Right hindlimb (tissue), 1 donor: Measurements from ENCODE around the gene TGM1.

Experiments
- DNase-seq: peaks from one replicate; pipeline ENCODE4 v3.0.0-alpha.2; 2018

The TGM1 gene

DNA sequence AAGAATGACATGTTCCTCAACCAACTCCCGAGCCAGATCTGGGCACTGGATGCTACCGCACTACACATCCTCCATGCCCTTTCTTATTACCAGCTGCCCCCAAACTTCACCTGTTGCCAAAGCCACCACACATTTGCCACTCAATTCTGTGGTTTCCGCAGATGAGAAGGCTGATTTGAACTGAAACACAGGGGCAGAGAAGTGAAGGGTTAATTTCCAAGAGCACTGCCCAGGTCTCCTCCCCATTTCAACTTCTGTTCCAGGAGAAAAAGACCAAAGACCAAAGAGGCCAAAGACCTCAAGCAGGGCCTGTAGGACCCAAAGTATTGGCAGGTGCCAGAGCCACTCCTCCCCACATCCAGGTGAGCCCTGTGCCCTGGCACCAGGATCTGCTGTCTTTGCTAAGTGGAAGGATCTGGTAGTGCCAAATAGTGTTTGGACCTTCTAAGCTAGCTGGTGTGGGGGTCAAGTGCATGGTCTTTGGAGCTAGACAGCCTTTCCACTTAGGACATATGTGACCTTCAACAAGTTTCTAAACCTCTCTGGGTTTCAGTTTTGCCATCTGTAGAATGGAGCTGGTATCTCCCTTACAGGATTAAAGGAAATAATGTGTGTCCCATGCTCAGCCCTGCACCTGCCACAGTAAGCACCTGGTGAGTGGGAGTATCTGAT, 28.6 kb upstream of the TGM1 start:
- DNase-seq: no peak

DNA sequence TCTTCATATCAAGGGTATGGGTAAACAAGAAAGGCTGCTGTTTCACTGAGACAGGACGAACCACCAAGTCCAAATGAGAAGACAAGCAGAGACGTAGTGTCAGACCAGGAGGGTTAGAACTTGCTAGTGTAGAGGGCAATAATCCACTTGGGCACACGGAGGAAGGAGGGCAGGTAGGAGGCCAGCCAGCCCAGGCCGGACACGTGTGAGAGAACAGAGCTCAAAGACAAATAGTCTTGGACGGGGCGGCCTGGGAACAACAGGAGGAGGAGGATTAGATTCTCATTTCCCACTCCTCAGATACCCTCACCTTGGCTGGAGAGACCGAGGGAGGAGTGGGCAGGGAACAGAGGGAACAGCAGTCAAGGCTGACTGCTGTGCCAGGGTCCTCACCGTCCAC, 27.8 kb upstream of the TGM1 start:
- no peak for DNase-seq

DNA sequence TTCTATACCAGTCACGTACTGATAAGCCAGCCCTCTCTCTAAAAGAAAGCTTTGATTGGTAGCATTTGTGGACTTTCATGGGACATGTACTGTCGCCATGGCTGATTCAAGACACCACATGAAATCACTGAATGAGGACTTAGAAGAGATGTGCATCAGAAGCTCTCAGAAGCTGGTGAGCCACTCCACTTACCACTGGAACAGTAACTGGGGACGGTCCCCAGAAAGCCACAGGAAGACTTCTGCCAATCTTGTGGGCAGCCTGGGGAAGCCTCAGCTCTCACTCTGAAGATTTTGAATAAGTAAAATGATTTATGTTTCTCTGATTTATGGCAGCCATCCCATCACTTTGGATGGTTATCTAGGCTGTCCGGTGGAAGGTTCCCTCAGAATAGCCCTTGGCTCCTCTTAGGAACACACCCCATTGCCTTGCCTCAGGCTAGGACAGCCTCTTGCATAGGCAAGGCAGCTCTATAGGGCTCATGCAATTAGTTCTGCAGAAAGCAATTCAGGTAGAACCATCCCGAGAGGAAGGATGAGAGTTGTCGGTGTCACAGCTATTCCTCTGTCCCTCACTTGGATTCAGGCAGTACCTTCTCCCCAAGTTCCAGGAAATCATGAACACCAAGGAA, 26.8 kb upstream of the TGM1 start:
- no peak for DNase-seq

DNA sequence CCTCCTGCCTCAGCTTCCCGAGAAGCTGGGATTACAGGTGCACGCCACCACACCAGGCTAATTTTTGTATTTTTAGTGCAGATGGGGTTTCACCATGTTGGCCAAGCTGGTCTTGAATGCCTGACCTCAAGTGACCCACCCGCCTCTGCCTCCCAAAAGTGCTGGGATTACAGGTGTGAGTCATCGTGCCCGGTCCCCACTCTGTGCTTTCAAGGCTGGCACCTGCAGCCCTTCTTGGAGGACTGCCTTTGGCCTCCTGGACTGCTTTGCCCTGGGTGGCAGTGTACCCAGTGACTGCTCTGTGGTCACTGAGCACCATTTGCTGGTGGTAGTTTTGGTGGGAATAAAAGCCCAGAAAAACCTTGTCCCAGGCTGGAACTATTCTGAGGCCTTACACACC, 24.0 kb upstream of the TGM1 start:
- DNase-seq: no peak

DNA sequence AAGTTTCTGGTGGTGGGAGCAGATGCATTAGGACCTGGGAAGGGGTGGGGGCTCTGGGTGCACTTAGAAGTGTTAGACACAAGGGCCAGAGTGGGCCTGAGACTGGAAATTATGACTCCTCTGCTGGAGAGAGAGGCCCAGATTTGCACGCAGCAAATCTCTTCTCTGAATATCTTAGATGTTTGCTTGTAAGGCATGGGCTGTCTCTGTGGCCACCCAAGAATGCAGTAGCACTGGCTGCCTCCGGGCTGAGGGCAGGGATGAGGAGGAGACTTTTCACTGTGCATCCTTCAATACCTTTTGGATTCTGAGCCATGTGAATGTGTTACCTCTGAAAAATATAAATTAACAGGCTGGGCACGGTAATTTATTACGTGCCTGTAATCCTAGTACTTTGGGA, 22.4 kb upstream of the TGM1 start:
- no peak for DNase-seq

DNA sequence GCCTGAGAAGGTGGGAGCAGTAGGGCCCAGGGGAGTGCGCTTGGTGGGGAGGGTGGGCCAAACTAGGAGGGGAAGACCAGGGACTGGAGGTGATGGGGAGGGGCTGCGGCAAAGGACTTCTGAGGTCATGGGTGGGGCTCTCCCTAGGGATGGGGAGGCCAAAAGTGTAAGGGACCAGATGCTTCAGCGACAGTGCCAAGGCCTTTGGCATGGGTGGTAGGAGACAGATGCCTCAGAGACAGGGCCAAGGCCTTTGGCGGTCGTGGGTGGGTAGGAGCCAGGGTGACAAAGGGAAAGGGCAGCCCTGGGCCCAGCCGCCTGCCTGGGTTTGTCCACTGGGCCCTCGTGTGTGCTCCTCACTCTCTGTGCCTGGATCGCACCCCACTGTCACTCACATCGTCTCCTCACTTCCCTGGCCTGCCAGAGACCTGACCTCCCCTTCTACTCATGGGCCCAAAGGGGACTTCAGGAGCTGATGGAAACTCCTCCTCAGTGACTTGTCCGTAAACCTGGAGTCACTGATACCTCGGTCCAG, 21.6 kb upstream of the TGM1 start:
- DNase-seq: no peak

DNA sequence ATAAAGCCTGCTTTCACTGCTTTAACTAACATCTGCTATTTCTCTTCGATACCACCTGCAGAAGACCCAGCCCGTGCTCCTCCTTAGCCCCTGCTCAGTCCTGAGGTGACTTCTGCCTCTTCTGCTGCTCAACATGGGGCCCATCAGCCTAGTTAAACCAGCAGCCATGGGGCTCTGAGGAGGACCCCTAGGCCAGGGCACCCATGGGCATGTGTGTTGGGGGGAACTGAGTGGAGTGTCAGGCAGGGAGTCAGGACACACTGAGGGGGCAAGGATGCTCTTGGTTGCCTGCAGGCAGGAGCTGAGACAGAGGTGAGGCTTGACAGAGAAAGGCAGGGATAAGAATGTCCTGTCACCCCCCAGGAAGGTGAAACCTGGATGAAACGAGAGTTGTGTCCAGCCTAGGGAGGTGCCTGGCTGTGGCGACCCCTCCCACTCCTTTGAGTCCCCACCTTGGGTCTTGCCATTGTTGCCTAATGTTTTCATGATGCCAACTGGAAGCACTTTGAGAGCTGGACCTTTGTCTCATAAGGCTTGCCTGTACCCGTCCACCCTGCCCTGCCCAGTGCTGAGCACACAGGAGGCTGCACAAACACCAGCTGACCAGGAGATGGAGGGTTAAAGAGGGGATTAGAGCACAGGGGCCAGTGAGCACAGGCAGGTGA, 21.0 kb upstream of the TGM1 start:
- DNase-seq: no peak

DNA sequence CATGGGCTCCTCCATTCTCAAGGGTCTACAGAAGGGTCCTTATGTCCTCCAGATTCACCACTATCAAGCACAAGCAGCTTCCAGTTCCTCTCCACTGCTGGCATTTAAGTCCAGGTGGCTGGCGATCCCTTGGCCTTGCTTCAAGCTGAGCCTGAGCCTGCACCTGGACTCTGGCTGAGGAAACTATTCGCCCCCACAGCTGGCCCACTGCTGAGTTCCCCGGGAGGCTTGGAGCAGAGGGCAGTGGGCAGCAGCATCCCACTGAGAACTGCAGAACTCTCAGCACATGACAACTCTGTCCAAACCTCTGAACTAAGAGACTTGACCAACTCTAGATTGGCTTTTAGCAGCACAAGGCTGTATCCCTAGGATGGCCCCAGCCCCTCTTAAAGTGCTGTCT, 19.8 kb upstream of the TGM1 start:
- no peak for DNase-seq

DNA sequence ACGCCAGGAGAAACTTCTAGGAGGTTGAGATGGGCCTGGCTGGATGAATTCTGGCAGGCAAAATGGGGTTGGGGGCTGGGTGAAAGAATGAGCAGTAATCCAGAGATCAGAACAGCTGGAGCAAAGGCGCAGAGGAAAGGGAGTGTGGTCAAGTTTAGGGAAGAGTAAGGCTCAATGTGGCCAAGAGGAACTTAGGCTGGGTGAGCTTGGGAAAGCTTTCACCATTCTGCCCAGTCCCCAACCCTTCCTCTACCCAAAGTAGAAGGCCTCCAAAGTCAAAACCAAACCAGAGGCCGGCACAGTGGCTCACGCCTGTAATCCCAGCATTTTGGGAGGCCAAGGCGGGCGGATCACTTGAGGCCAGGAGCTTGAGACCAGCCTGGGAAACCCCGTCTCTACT, 18.7 kb upstream of the TGM1 start:
- DNase-seq: no peak

DNA sequence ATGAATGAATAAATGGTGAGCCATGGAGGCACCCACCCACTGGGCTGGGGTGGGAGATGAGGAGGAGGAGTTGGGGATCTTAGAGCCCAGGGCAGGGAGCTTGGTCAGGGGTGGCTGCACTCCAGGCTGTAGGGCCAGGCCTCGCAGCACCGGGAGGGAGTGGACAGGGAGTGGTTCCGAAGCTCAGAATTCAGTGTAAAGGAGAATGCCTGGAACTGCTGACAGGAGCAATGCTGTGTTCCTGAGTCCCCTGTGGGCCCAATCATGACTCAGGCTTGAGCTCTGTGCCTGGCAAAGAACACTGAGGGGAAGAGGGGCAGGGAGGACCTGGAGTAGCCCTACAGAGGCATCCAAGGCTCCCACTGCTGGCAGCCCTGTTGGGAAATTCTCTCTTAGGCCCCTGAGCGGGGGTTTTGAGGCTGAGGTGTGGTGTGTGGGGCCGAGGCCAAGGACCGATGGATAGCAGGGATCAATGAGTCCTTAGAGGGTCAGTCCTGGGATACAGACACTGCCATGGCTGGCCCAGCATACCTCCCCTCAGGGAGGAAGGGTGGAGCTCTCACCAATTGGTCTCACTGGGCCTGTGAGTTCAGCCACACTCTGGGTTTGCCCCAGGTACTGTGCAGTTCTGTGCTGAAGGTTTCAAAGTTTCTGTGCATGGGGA, 18.0 kb upstream of the TGM1 start:
- DNase-seq: no peak

DNA sequence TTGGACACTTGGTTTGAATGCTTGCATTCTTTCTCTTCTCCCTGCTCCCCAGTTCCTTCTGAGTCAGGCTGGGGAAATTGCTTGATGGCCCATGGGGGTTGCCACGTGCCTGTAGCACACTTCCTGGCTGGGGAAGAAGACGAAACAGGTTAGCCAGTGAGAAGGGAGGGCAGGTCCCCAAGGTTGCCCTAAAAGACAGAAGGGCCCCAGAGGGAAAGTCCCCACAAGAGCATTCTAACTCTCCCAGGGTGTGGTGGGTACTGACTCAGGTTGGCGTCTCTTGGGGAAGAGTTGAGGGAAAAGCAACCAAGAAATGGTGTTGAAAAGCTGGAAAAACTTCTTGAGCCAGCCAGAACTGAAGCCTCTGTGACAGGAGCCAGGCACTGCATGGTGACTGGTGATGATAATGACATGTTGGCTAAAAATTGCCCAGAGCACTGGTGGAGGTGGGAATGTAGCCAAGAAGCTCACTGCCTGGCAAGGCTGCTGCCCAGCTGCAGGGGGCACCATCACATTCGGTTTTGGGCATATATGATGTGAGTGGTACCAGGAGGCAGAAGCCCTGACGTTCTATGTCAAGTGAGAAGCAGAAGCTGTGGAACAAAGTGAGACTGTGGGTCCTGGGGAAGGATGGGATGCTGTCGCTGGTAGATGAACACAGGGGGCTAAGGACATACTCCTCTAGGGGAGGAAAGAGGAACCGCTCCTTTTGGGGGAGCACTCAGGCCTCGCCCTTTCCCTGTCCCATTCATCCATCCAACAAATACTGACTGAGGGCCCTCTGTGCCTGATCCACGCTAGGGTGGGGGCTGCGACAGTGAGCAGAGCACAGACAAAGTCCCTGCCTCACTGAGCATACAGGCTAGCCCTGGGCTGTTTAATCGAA, 16.6 kb upstream of the TGM1 start:
- DNase-seq: no peak

DNA sequence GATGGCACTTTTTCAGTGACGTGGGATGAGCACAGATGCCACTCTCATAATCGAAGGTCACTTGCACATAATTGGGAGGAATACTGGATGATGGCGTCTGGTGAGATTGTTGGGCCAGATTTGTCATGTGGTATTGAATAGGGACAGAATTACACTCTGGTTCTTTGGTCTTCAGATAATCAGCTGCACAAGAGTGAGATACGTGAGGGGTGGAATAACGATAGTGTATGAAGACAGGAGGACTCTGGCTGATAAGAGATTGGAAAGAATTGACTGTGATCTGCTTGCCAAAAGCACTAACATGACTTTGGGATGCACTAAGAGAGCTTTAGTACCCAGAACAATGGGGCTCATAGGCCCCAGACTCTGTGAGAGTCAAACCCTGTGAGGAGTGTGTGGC, 15.4 kb upstream of the TGM1 start:
- DNase-seq: no peak

DNA sequence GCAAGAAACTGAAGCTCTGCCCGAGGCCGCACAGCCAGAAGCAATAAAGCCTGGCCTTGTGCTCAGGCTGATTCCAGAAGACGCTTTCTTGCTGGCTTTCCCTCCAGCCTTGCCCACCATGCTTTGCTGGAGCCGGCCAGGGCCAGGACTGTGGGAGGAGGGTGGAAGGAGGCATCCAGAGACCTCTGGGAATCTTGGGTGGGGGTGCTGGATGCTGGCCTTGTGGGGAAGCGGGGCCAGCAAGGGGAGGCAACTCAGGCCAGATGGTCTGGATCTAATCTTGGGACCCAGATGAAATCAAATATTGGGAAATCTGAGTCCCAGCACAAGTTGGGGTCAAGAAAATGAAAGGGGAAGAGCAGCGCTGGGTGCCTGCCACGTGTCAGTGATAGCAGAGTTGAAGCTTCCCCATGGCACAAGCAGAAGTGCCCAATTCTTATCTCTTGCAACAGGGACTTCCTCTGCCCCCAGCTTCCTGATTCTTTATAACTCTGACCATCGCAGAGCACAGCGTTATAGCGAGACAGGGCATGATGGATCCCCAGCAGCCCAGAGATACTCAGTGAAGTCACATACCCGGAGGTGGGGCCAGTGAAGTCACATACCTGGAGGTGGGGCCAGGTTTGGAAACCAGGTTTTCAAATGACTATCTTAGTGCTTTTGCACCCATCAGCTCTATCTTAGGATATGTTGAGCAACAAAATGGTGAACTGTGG, 14.8 kb upstream of the TGM1 start:
- DNase-seq: no peak

DNA sequence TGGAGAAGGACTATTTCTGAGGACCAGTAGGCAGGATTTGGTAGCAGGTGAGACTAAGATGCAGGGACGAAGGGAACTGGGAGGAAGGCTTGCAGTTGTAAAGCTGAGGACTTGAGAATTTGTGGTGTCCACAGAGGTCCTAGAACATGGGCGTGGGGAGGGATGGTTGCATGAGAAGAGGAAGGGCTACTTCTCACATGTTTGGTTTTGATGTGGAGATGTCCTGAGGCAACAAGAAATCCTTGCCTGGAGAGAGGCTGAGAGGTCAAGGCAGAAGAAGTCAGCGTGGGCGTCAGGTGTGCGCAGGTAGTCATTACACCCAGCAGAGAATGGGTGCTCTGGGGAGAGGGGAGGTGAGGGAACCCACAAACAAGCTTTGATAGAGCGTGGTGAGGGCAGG, 14.1 kb upstream of the TGM1 start:
- no peak for DNase-seq

DNA sequence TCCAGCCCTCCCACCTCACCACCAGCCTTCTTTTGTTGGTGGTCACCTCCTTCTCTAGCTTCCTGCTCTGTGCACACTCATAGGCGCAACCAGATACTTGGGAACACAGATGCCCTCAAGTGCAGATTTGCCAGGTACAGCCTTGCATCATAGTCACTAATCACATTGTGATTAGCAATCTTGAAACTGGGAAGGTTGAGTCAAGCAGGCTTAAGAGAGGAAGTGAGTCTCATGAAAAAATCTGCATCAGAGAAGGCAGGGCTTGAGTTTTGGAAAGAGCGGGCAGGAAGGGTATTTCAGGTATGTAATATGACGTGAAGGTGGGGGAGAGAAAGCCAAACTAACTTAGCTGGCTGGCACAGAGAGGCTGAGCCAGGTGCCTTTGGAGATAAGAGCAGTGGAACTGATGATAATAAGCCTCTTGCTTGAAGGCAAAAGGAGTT, 11.1 kb upstream of the TGM1 start:
- no peak for DNase-seq

DNA sequence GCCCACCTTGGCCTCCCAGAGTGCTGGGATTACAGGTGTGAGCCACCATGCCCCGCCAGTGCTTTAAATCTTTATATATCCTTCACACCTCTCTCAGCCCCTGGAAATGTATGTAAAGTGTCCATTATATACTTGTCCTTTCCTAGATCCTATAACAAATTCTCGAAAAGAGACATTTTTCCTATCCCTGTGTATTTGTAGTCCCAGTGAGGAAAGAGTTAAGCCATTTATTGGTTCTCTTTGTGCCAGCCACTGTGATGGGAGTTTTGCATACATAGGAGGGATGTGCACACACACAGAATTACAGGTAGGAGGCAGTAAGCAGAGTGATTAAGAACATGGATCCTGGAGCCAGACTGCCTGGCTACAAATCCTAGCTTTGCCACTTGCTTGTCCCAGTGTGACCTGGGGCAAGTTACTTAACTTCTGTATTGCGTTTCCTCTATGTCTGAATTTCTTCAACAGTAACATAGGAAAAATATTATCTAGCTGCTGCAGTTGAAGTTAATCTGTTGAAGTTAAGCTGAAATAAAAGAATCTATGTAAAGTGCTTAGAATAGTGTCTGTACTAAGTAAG, 10.5 kb upstream of the TGM1 start:
- no peak for DNase-seq

DNA sequence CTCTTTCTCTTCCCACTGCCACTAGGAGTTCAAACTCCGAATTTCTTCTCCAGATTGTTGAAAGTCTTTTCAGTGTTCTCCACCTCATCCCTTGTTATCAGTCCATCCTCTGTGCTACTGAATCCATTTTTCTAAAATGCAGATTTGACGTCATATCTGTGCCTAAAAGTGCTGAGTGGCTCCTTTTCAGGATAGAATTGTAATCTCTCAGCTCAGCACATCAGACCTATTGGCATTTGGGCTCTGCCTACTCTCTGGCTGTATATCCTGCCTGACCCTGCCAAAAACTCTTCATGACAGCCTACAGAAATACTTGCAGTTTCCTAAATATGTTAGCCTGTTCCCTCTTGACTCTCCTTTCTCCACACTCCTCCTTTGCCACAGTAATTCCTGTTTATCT, 9.5 kb upstream of the TGM1 start:
- DNase-seq: no peak

DNA sequence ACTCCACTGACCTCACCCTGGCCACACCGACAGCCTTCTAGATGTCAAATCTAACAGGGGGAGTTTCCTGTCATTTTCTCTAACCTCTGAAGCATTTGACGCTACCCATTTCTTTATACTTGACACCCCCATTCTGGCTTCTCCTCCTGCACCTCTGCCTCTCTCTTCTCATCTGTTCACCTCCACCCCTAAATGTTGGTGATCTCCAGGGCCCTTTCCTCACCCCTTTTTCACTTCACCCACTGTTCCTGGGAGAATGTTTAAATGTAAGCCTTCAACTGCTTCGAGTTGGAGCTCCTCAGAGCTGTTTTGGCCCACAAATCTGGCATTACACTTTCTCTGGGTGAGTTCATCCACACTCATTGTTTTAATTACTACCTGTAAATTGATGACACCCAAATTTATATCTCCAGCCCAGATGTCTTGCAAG, 8.9 kb upstream of the TGM1 start:
- DNase-seq: no peak

DNA sequence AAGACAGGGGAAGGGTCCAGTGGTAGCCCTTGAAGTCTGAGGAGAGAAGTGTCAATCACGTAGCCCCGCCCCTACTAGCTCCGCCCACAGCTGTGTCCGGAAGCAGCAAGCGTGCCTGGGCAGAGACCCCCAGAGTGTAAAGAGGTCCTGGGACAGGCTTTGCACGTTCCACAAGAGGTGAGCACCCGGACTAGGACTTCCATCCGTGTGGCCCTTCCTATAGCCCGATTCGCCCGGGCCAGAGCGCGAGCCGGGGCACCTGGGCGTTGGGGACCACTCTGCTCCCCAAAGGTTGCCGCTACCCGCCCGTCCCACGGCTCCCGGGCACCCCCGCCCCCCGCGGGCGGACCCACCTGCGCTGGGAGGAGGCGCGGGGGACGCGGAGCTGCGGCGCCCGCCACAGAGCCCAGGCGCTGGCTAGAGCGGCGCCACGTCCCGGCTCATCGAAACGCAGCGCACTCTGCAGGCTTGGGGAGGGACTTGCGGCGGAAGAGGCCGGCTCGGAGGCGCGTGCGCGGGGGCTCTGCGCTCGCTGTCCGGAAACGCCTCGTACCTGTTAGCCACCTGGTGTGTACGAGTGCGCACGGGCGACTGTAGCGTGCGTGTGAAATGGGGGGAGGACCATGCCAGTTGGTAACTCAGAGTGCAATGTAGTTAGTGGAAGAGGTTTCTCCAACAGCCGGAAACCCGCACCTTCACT, 8.3 kb upstream of the TGM1 start, which contains the start of gene RABGGTA:
Gene RABGGTA (minus strand): TSS at position 464 of the 700 bp plus-strand sequence. CDS start 482 bp downstream, outside the sequence.
- DNase-seq: peak; percentile 91

DNA sequence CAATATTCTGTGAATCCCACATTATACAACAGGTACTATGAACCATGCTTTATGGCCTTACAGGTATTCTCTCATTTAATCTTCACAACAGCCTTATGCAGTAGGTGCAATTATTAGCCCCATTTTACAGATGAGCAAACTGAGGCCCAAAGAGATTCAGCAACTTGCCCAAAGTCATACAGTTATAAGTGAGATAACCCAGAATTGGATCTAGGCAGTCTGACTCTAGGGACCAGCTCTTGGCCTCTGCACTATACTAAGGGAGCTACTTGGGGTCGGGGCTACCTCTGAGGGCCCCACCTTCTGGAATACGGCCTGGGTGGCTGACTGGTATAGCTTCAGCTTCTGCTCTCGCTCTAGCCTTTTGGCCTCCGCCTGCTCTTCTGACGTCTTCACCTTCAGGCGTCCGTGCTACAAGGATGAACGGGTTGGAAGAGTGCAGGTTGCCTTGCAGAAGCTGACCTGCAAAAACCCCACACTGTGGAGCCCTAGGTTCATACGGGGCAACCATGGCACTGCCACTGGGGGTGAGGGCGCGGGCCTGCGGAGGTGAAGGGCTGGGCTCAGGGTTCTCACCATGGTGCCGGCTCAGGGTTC, 7.7 kb upstream of the TGM1 start:
- DNase-seq: no peak
